ENCODE measurements around the gene ZNF462. TPM values are rescaled to one million over a fixed set of nuclear protein-coding genes. Genes with fewer than 3 reads are reported as not detected.
"Not testable (repeated sequence)": the region's sequence is repeated elsewhere in the genome, so short reads cannot be mapped to it uniquely, and the experiment has no call there.

ZNF462 gene
- 108 TPM for total RNA-seq

GRCh38 chr9:106862821-106863720, at the start of gene ZNF462:
Gene ZNF462, plus strand, starts transcription at chr9:106863166. Its CDS starts 60,218 bp downstream, at chr9:106923384.
- peak in 1 of 2 donors; percentile 55 for DNase-seq (ENCODE audit: low spot score in 2 of 2)
- no peak for FAIRE-seq

DNA sequence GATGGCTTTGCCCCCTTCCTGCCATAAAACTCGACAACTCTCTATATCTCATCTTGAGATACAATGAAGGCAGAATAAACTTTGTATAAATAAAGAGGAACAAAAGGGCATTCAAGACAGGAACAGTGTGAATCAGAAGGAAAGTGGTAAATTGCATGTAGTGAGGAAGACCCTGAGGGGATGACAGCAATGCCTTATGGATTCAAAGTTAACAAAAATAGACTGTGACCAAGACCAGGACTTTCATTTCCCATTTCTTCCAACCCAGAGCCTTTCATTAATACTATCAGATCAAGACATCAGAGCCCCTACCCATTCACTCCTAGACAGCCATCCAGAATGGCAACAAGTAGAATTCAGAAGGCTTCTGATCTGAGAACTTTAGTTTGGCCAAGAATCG, 46.4 kb upstream of the ZNF462 start:
- FAIRE-seq (no peak), DNase-seq (ENCODE audit: low spot score in 2 of 2) (no peak)

GRCh38 chr9:106818034-106818433, 44.9 kb upstream of the ZNF462 start:
- no peak for FAIRE-seq
- no peak for DNase-seq (ENCODE audit: low spot score in 2 of 2)

DNA sequence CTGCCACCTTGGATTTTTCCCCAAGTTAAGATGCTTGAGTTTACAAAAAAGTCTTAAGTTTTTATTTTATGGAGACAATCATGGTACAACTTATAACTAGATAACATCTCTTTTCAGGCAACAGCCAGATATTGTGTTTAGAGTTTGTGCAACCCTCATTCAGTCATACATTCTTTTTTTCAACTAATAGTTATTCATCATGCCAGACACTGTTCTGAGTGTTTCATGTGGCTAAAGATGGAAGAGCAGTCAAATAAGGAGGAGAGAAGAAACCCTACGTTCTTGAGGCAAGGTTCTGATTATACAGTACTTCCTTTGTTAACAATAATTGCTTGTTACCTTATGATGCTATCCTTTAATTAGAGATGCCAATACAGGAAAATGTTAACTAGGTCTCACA, 42.1 kb upstream of the ZNF462 start:
- FAIRE-seq (no peak), DNase-seq (ENCODE audit: low spot score in 2 of 2) (no peak)

- DNase-seq (ENCODE audit: low spot score in 2 of 2) (no peak), FAIRE-seq (no peak)
These were observed 34.9 kb upstream of the ZNF462 start for GRCh38 chr9:106828070-106828469.

DNA sequence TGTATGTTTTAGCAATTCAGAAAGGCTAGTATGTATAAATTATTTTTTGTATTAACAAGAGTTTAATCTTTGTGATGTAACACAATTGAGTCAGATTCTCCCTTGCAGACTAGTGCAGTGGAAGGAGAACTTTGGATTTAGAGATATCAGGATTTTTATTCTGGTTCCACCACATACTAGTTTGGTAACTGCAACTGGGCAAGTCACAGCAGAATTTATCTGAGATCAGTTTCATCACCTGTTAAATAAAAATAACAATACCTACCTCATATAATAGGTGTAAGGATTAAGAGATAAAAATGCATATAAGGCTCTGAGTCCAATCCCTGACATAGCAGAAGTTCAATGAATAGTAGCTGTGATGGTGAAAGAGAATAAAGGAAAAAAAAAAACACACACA, 34.0 kb upstream of the ZNF462 start:
- DNase-seq (ENCODE audit: low spot score in 2 of 2) (no peak), FAIRE-seq (no peak)

- no peak for FAIRE-seq
These were observed 33.1 kb upstream of the ZNF462 start for GRCh38 chr9:106829666-106830408.

DNA sequence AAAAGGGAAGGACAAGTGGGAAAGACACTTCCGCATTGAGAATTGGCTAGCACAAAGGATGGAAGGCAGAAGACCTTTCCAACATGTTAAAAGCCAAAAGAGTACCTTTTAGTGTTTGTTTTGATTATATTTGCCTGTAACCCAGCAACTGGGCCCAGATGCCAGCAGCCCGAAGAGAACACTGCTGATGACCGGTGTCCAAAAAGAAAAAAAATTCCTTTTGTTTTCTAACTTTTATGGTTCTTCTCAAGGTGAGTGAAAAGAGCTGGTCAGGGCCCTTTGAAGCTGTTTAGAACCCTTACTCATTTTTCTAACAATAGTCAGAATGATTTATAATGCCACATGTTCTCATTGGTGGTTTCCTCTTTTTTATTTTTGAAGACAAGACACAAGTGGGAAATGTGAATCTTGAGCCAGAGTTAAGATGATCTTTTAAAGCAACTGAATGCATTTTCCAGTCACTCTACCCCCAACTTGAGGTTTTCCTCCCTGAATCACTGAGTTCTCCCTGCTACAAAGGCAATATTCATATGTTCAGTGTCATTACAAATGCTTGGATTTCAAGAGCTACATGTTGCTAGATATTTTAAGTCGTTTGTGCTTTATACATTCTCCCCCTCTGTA, 32.3 kb upstream of the ZNF462 start:
- FAIRE-seq, result no peak
- DNase-seq (ENCODE audit: low spot score in 2 of 2), result no peak

More at GRCh38 chr9:106829666-106830408, 33.1 kb upstream of the ZNF462 start:
- DNase-seq (ENCODE audit: low spot score in 2 of 2), result no peak

DNA sequence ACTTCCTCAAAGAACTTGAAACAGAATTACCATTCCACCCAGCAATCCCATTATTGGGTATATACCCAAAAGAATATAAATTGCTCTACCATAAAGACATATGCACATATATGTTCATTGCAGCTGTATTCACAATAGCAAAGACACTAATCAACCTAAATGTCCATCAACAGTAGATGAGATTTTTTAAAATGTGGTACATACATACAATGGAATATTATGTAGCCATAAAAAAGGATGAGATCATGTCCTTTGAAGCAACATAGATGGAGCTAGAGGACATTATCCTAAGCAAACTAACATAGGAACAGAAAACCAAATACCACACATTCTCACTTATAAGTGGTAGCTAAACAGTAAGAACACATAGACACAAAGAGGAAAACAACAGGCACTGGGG, 28.1 kb upstream of the ZNF462 start:
- FAIRE-seq, result no peak

DNA sequence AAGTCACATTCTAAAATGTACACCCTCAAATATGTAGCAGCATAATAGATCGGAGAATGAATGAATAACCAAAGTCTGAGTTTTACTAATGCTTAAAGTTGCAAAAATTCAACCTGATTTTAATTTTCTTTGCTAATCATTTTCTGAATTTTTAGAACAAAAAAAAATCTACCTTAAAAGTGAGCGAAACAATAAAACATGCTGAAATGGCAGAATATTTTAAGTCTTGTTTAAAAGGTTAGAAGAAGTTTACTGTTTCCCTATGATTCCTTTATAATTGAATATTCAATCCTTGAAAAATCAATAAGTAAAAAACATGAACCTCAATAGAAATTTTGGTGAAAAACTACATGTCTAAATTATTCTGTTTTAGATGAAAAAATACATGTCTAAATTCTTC, 27.1 kb upstream of the ZNF462 start:
- FAIRE-seq, result no peak
- no peak for DNase-seq (ENCODE audit: low spot score in 2 of 2)

More for the DNA sequence above, 28.1 kb upstream of the ZNF462 start:
- DNase-seq (ENCODE audit: low spot score in 2 of 2), result no peak

DNA sequence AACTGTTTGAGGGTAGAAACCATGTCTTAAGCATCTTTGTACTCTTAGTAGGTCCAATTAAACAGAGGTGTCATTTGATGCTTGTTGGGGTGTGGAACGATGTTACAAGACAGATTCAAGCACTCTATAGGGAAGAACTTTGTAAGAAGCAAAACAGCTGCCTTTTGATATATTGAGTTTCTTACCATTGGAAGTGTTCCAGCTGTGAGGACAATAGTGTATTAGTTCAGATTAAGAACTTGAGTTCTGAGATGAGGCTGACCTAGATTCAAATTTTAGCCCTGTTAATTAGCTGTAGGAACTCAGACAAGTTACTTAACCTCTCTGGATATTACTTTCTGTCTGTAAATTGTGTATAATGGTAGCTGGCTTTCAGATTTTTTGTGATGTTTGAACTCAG, 19.6 kb upstream of the ZNF462 start:
- DNase-seq (ENCODE audit: low spot score in 2 of 2) (no peak), FAIRE-seq (no peak)

- no peak for FAIRE-seq
- DNase-seq (ENCODE audit: low spot score in 2 of 2), result no peak
These were observed 16.7 kb upstream of the ZNF462 start for GRCh38 chr9:106846307-106846706.

DNA sequence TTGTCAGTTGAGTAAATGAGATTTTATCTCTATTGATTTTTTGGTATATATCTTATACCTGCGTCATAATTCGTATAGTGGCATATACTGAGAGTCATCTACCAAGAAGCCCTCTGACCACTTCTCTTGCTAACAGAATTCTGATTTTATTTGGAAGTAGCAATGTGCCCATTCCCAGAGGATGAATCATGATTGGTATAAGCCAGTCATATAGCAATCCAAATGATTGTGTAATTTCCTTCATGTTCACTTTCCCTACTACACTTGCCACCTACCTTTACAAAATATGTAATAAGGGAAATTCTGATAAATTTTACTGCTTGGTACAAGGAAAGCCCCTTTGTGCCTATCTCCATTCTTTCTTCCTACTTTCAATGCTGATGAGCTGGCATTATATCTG, 16.1 kb upstream of the ZNF462 start:
- no peak for DNase-seq (ENCODE audit: low spot score in 2 of 2)
- no peak for FAIRE-seq

GRCh38 chr9:106851640-106852039, 11.3 kb upstream of the ZNF462 start:
- DNase-seq (ENCODE audit: low spot score in 2 of 2); FAIRE-seq: not testable (repeated sequence)

DNA sequence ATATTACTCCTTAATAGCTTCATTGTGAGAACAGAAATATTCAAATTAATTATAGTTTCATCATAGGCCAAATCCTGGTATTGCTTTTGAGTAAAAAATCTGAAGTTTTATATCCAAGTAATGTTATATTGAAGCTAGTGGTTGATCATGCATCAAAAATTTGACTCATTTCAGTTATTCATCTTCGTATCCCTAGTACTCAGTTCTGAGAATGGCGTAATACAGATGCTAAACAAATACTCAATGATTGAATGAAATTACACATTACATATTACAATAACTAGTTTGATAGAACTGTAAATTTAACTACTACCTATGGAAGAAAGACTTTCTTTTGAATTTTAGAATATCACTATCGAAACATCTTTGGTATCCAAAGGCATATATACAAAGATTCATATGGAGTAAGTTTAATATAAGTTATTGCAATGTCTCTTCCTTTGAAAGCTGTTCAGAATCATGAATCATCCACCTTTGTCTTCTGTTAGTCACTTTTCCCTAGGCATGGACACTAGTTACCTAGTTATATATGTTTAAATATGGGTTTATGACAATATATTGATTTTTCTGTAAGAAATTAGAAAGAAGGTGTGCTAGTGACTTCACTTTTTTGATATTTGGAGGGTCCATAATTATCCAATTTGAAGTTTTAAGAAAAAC, 5.0 kb upstream of the ZNF462 start:
- DNase-seq (ENCODE audit: low spot score in 2 of 2) (no peak), FAIRE-seq (no peak)

DNA sequence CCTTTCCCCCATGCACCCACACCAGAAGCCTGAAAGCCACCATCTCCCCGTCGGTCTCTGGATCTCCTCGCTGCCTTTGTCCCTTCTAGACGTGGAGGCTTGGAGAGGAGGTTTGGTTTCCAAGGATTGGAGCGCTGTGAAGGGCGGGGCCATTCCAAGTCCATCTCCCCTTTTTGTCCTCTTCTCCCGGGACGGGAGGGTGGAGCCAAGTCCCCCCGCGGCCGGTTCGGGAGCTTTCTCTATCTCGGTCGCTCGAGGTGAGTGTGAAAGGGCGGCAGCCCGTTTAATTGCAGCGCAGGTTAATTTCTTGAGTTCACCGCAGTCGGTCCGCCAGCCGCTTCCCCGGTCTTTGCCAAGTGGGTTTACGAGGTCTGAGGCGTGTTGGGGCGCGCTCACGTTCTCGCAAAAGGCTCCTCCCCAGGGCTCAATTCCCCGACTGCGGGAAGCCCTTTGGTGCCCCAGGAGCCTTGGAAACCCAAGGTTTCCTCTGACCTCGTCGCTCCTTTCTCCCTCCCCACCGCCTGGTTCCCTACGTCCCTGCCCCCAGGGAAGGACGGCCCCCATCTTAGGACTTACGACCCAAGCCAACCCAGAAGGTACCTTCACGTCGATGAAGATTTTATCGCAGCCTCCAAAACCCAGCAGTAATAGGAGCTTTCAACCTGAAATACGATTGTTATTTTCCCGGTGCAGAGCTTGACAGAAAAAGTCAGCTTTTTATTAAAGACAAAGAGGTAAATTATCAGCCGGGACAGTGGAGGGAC, 2.8 kb upstream of the ZNF462 start:
- no peak for FAIRE-seq

DNA sequence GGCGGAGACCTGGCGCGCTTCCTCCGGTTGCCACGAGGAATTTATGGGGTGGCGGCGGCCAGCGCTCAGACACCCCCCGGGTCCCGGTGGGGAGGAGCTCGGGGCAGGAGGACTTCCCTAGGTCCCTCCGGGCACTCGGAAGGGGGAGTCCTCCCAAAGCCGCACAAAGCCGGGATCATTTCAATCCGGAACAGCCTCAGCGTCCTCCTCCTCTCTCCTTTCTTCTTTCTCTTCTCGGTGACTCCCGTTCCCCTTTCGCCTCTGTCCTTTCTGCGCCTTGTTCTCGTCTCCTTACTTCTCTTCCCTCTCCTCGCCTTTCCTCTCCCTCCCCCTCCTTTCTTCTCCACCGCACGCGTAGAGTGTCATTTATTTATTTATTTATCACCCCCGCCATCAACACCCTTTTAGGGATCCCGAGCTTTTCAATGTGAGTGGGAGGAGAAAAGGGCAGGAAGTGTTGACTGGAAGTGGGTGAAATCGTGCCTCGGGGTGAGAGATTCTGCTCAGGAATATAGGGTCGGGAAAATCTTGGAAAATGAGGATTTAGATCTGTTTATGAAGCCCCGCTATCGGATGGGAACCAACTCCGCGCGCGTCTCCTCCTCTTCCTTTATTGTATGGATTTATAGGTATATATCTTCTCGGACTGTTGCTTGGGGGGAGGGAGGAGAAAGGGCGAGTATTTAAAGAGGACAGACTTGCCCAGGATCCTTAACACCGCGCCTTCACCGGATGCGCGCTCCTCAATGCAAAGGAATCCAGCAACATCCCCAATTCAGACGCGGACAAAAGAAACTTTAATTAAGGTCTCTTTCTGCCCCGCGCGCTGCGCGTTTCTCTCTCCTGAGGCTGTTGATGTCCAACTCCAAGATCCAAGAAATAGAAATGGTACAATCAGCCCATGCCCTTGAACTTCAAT, 2.0 kb upstream of the ZNF462 start:
- no peak for FAIRE-seq
- peak in 1 of 2 donors; percentile 40 for DNase-seq (ENCODE audit: low spot score in 2 of 2)

More for the DNA sequence above, 2.8 kb upstream of the ZNF462 start:
- DNase-seq (ENCODE audit: low spot score in 2 of 2), result no peak

- no peak for DNase-seq (ENCODE audit: low spot score in 2 of 2)
- no peak for FAIRE-seq
These were observed 1.3 kb upstream of the ZNF462 start for GRCh38 chr9:106861640-106862109.
